K562 (cell line): ENCODE measurements around the gene ESPN. TPM values are rescaled to one million over a fixed set of nuclear protein-coding genes. Genes with fewer than 3 reads are reported as not detected.
A peak's percentile ranks its signal among the peaks of the same experiment; 100 is the strongest.

Source experiments
- FIP1L1 ChIP-seq: fragments of 200-400 bp; formaldehyde crosslinking; IDR thresholded peaks from 2 replicates; pipeline ENCODE4 v1.6.1; 2018; ENCODE audit warnings: mild to moderate bottlenecking, low read depth, low read length; ENCODE audit not compliant: poor library complexity, severe bottlenecking
- HMBOX1 ChIP-seq: sonication (generic); IDR thresholded peaks from 2 replicates; pipeline ENCODE4 v1.6.1; 2016
- ILF3 ChIP-seq: fragments of 450-650 bp; IDR thresholded peaks from 2 replicates; pipeline ENCODE4 v1.6.1; 2018; ENCODE audit warnings: antibody characterized with exemption, mild to moderate bottlenecking, moderate library complexity, borderline replicate concordance
- IRF2 ChIP-seq: sonication (generic); formaldehyde crosslinking; IDR thresholded peaks from 2 replicates; pipeline ENCODE4 v1.8.1; 2022; ENCODE audit warnings: mild to moderate bottlenecking, missing genetic modification reagents
- KLF6 ChIP-seq: fragments of 250-450 bp; sonication (Bioruptor Pico); IDR thresholded peaks from 2 replicates; pipeline ENCODE4 v1.4.0; 2020; ENCODE audit warnings: mild to moderate bottlenecking, moderate library complexity, borderline replicate concordance
- MYC ChIP-seq, 2 experiments: fragments of 250-450 bp in 1 of 2; sonication (Bioruptor Pico) in 1 of 2; IDR thresholded peaks; 2 replicates each; pipeline versions ENCODE4 v1.5.1 to v1.6.1; 2012 to 2021; ENCODE audit warnings: low read depth in 2 of 2, borderline replicate concordance in 1 of 2, improper control_type of control experiment in 1 of 2, low read length in 1 of 2, mild to moderate bottlenecking in 1 of 2, moderate library complexity in 1 of 2
- NEUROD1 ChIP-seq: fragments of 150-350 bp; IDR thresholded peaks from 2 replicates; pipeline ENCODE4 v1.6.1; 2014; ENCODE audit warnings: borderline replicate concordance, low read length, low read depth; ENCODE audit not compliant: partially characterized antibody
- NFE2L1 ChIP-seq: fragments of 450-650 bp; IDR thresholded peaks from 2 replicates; pipeline ENCODE4 v1.6.1; 2016; ENCODE audit warnings: missing genetic modification characterization, low read depth, mild to moderate bottlenecking, missing compliant biosample characterization, moderate library complexity, borderline replicate concordance
- PRDM10 ChIP-seq: fragments of 450-650 bp; IDR thresholded peaks from 2 replicates; pipeline ENCODE4 v1.6.1; 2018; ENCODE audit not compliant: partially characterized antibody
- SMARCE1 ChIP-seq: fragments of 450-650 bp; IDR thresholded peaks from 2 replicates; pipeline ENCODE4 v1.7.1; 2016; ENCODE audit warnings: mild to moderate bottlenecking
- TFE3 ChIP-seq: fragments of 450-650 bp; formaldehyde crosslinking; IDR thresholded peaks from 2 replicates; pipeline ENCODE4 v1.4.0; 2020; ENCODE audit warnings: mild to moderate bottlenecking, mixed read lengths
- ZBTB2 ChIP-seq: fragments of 450-650 bp; IDR thresholded peaks from 2 replicates; pipeline ENCODE4 v1.6.1; 2016; ENCODE audit warnings: antibody characterized with exemption
- ZNF277 ChIP-seq: fragments of 250-450 bp; sonication (Bioruptor Pico); IDR thresholded peaks from 2 replicates; pipeline ENCODE4 v1.8.0; 2022; ENCODE audit warnings: inconsistent platforms, mild to moderate bottlenecking, moderate library complexity, borderline replicate concordance
- polyA plus RNA-seq, 8 experiments: library from polyadenylated mRNA; depleted of rRNA in 4 of 8; stranded (reverse) in 5 of 8; unstranded in 3 of 8; fragments of >200 nt; fragmentation: Nextera tagmentation in 2 of 8; fragmentation: Illumina TruSeq in 1 of 8; extraction: Ambion mirVana in 2 of 8; extraction: Trizol in 1 of 8; gene quantifications; 2 replicates each; pipeline versions ENCODE4 v1.2.1 to v1.2.3, GENCODE V29; 2011 to 2014; ENCODE audit warnings: inconsistent platforms in 1 of 8, missing spikeins in 1 of 8
- total RNA-seq, 7 experiments: library from RNA; depleted of rRNA in 6 of 7; stranded (reverse); fragments of >200 nt in 6 of 7; fragmentation: Illumina TruSeq in 2 of 7; extraction: Trizol in 2 of 7; gene quantifications; 2 replicates each; pipeline versions ENCODE4 v1.2.1 to v1.2.3, GENCODE V29; 2011 to 2021; ENCODE audit warnings: low replicate concordance in 1 of 7

ESPN gene
- total and polyA plus RNA-seq, 9 of the 15 experiments (the other 6 are each of a cell fraction or from before 2014, with no cell fraction given): 0.07 to 1.2 (median 0.45) TPM; not detected in 3

GRCh38 chr1:6486433-6487011 is 61.9 kb downstream of the ESPN start (continued):
- TF ChIP-seq ZNF277 (CRISPR knock-in tag) (no peak), SMARCE1 (no peak), NEUROD1 (peak; percentile 30), PRDM10 (no peak), FIP1L1 (no peak), ILF3 (no peak), IRF2 (CRISPR knock-in tag) (no peak), ZBTB2 (no peak), HMBOX1 (no peak), TFE3 (no peak), KLF6 (CRISPR knock-in tag) (no peak), NFE2L1 (tag) (no peak), MYC (IDR thresholded peaks at IDR 0.05; ENCODE audit: low read depth, low read length) (peak; percentile 45), MYC (CRISPR knock-in tag; IDR thresholded peaks at IDR 0.05; ENCODE audit: borderline replicate concordance, low read depth) (no peak)
